HUDEP-2 (cell line): ENCODE data around the gene KIAA1191.
A peak's percentile ranks its signal among the peaks of the same experiment; 100 is the strongest.

Source experiments
- DNase-seq, 76 experiments: peaks; one replicate each; lab custom pipeline; 2025; ENCODE audit not compliant: unreplicated experiment in 76 of 76; lab: John Stamatoyannopoulos, UW

KIAA1191 gene

DNA sequence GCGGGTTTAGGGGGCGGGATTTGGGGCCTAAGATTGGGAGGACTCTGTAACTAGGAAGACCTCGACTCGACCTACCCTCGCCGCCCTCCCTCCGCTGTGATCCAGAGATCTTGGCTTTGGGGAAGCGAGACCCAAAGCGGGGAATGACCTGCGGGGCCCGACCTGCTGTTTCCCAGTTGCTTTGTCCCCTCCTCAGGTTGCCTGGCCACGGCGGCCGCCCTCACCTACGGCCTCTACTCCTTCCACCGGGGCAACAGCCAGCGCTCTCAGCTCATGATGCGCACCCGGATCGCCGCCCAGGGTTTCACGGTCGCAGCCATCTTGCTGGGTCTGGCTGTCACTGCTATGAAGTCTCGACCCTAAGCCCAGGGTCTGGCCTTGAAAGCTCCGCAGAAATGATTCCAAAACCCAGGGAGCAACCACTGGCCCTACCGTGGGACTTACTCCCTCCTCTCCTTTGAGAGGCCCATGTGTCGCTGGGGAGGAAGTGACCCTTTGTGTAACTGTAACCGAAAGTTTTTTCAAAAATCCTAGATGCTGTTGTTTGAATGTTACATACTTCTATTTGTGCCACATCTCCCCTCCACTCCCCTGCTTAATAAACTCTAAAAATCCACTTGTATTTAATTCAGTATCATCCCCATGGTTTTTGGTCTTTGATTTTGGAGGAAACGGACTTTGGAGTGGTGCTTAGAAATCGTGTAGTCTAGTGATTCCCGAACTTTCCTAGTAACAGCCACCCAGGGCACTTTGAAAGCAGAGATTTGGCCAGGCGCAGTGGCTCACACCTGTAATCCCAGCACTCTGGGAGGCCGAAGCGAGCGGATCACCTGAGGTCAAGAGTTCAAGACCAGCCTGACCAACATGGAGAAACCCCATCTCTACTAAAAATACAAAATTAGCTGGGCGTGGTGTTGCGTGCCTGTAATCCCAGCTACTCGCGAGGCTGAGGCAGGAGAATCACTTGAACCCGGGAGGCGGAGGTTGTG, 27.9 kb upstream of the KIAA1191 start:
- DNase-seq: peak in 9 of 76 experiments; percentile 55 to 77 (median 65)

DNA sequence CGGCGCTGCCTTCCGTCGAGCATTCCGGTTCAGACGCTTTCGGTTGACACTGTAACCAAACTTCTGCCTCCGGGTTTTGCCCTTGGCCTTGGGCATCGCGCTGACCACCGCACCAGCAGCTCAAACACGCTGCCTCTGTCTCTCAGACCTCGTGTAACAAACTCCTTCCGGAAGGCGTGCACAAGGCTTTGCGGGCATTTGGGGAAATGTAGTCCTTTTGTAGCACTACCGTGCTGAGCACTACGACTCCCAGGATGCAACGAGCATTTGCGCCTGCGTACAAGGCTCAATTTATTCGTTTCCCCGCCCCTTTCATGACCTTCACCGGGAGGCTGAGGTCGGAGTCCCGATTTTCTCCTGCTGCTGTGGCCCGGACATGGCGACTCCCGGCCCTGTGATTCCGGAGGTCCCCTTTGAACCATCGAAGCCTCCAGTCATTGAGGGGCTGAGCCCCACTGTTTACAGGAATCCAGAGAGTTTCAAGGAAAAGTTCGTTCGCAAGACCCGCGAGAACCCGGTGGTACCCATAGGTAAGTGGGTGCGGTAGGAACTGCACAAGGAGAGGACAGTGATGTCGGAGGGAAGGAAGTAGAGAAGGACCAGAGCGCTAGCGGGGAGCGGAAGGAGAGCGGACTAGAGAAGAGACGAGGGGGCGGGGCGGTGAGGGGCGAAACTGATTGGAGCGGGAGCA, 27.0 kb upstream of the KIAA1191 start, which contains the start of the genes HIGD2A and NOP16:
Gene HIGD2A, plus strand, starts transcription at position 308 of the 691 bp plus-strand sequence. Its CDS starts 69 bp downstream, at position 377.
Gene NOP16, minus strand, starts transcription at position 155 of the 691 bp plus-strand sequence. Its CDS starts 59 bp downstream, at position 96.
- peak; percentile 62 to 99 (median 96) for DNase-seq

DNA sequence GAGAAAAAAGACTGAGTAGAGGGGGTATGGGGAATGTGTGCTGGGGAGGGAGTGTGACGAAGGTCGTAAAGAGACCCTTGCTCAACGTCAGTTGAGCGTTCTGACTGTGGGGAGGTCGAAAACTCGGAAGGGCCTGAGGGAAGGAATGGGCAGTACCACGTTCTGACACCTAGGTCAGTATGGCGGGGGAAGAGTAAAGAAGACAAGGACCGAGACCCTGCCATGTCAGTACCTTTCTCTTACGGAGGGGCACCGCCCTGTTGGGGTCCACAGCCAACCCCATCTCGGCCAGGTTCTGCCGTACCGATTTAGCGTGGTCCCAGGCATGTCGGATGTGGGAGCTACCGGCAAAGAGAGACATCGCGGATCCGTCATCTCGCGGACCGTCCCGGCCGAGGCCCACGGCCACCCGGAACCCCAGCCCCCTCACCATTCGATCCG, 26.5 kb upstream of the KIAA1191 start:
- peak in 2 of 76 experiments; percentile 8 to 28 for DNase-seq

DNA sequence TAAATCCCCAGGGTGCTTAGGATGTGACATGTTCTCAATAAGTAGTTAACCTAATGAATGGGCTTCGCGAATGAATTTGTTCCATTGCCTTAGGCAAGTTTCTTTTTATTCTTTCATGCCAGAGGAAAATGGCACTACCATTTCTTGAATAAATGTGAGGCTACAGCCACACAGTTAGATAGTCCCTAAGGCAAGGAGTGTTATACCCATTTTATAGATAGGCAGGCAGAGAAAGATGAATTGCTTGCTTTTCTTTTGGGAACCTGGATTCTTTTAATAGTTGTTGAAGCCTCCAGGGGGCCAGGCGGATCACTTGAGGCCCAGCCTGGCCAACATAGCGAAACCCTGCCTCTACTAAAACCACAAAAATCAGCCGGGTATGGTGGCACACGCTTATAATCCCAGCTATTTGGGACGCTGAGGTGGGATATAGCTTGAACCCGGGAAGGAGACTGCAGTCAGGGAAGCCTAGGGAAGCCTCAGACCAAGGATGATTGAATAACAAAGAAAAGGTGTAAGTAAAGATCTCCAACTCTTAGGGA, 25.9 kb upstream of the KIAA1191 start:
- peak in 1 of 76 experiments; percentile 13 for DNase-seq

DNA sequence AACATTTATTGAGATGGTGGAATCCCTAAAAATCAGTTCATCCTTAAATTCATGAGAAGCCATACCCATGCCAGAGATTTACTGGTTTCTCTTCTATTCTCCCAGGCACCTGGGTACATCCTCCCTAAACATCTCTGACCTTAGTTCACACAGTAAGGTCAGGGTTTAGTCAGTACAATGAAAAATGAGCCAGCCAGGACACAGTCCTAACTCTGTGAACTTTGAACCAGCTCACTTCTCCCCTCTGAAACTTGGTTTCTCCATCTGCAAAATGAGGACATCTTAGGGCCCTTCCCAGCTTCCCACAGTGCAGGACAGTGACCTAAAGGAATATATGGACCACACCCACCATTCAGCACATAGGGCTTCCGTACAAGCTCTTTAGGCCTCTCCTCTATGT, 24.9 kb upstream of the KIAA1191 start:
- DNase-seq: no peak

DNA sequence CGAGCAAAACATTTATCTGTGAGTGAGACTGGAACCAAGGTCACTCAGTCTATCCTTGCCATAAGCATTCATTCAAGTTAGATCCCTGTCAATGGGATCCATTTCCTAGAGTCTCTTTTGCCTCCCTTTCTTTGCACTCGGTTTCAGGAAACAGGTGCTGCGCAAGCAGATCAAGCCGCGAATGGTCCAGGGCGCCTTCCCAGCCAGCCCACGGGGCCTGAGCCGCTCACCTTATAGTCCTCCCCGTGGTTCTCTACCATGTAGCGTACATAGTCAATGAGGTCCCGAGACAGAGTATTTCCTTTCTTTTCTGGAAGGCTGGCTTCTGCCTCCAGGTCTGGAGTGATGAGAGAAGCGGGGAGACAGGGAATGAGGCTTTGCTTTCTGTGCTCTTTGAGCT, 23.4 kb upstream of the KIAA1191 start:
- DNase-seq: no peak

DNA sequence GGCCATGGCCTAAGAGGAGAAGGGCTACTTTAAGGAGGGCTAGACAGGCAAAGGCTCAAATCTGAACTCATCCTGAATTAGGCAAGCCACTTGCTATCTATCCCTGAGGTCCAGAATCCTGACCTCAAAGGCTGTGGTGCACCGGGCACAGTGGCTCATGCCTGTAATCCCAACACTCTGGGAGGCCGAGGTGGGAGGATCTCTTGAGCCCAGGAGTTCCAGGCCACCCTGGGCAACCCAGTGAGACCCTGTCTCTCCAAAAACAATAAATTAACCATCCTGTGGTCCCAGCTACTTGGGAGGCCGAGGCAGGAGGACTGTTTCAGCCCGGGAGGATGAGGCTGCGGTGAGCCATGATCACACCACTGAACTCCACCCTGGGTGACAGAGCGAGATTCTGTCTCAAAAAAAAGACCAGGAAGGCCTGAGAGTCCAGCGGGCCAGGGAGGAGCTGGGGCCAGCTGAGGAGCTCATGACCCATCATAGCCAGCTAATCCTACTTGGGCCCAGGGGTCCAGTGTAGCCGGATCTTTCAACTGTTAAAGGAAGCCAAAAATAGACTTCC, 22.9 kb upstream of the KIAA1191 start:
- no peak for DNase-seq

DNA sequence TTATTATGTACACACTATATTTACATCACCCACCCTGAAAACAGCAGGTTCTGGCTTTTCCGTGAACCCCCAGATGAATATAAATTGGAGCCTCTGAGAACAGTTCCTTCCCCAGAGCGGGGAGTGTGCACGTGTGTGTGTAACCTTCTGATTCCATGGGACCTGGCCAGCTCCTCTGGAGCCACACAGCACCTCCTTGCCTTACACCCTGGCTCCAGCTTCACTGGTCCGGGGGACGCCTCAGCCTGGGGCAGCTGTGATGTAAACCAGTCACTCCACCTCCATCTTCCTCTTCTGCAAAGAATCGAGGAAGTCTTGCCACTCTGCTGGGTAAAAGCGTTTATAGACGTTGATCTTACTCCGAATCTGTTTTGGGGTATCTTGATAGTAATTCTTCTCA, 22.4 kb upstream of the KIAA1191 start:
- DNase-seq: no peak

DNA sequence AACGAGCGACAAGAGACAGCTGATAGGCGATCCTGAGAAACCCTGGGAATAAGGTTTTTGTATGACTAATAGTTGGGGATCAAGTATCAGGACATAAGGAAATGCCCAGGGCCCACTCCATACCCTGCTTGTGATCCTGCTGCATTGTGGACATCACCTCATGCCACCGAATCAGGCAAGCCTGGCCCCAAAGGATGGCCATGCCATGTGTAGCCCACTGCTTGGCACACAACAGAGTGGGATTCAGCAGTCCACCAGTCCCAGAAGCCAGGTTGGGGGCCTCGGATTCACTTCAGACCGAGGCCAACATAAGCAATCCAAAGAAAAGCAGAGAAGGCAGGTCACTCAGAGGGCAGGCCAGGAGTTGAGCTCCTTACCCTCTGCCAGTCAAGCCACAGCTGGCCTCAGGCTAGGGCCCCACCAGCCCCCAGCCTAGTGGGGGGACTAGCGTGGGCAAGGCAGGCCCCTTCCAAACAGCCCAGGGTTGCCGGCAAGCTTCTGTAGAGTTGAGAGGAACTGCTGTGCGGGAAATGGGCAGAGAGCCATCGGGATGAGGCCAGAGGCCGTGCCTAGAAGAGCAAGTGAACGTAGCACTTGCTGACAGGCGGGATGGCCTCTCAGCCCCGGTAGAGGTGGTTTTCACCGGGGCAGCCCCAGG, 21.8 kb upstream of the KIAA1191 start:
- no peak for DNase-seq

DNA sequence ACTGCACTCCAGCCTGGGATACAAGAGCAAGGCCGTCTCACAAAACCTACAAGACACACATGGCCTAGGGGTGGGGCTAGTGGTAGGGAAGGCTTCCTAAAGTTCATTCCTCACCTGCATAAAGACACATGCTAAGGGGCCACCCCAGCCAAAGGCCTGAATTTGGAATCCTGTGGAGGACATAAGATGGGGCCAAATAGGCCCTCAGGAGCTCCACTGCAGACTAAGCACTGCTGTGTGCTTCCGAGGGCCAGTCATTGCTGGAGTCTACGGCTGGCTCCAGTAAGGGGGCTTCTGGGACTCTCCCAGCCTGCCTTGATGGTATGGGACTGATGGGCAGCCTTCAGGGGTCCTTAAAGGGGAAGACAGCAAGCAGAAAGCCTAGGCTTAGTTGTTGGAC, 21.2 kb upstream of the KIAA1191 start:
- no peak for DNase-seq

DNA sequence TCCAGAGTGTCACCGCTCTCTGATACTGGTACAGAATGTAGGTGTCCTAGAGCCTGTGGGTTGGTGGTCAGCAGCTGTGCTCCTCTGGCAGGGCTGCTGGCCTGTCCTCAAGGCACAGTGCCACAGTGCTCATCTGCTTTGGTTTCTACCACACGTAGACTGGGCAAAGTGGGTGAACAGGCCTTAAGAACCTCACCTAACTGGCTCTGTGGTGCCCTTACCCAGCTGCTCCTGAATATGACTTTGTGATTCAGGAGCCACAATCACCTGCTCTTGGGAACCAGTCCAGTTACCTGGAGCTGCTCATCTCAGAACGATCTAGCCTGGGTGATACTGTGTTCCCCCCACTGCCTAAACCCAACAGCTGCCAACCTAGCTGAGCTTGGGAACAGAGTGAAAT, 20.4 kb upstream of the KIAA1191 start:
- DNase-seq: no peak

DNA sequence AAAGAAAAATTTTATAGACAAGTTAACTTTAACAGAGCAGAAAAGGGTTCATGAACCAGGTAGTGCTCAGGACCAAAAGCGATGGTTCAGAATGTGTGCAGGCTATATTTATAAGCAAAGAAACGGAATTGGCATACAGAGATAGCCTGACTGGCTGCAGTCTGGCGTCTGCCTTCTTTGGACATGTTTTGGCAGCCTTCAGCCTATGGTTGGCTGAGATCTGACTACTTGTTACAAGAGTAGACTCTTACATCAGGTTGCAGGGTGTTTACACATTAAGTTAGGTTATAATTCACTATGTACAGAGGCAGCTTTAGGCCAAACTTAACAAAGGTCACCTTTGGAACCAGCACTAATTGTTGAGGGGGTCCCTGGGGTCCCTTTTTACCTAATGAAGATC, 19.9 kb upstream of the KIAA1191 start:
- no peak for DNase-seq

DNA sequence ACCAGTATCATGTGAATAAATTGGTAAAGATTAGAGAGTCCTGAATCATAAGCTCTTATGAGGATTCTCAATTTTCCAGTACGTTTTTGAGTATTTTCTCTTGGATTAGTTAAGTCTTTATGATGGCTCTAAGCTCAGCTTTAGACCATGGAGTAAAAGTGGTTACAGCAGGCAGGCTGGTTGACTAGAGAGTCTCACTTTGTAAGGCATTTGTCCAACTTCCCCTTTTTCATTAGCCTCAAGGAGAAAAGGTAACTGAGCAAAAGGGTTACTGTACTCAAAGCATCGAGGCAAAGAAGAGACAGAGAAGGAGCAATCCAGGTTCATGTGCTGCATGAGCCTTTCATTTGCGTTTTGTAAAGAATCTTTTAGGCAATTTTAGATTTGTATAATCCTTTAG, 18.3 kb upstream of the KIAA1191 start:
- DNase-seq: no peak

DNA sequence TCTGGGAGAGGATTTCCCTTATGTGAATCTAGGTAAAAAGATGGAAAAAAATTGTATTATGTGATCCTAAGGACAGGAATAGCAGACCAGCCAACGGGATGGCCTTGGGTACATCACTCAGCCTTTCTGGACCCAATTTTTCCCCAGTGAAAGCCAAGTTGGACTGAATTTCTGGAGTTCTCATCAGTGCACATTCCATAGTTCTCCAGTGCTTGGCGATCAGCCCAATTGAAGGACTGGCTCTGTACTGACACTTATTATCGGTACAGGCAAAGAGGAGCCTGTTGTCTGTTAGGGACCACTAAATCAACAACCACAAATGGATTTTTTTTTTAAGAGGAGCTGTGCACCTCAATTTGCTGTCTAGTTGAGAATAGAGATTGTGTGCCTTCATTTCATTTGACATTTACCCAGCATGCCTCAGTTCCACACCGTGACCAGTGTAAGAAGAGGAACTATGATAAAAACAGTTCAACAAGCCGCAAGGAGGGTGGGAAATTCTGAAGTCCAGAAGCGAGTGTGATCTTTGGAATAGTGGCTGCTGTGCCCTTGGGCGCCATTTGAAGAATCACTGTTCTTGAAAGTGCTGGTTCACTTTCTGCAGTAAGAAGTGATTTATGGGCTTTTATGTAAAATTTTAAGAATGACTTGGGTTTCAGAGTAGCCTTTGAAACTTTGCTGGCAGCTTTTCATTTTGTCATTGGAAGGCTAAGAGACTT, 11.7 kb upstream of the KIAA1191 start:
- DNase-seq: no peak

DNA sequence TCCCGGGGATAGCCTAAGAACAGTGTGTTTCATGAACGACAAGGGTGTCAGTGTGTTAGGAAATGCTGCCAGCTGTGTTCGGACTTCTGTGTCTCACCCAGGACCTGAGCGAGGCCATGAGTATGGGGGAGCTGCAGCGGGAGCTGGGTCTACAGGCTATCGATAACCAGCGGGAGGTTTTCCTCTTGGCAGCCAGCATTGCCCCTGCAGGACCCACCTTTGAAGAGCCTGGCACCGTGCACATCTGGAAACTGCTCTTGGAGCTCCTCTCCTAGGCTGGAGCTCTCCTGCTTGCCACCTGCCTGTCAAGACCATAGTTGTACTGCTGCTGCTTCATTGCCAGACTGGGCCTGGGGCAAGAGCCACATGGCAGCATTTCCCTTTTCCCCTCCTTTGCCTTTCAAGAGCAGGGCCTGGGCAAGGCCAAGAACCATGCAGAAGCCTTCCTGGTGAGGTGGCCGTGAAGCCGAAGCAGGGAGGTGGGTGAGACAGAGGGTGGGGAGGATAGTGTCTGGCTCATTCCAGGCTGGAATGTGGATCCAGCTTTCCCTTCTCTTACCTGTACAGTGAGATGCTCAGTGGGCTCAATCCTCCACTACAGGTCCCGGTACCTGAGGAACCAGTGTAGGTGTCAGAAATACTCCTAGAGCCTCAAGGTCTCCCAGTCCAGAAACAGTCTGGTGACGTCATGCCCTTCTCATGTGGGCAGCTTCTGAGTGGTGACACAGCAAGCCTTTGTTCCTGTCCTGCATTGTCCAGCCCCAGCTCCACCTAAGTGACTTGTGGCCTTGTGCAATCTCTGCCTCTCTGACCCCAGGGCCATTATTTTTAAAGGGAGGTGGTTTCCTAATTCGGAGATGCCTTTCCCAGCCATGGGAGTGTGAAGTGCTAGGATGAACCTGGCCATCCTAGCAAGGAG, 10.3 kb upstream of the KIAA1191 start:
- DNase-seq: no peak

DNA sequence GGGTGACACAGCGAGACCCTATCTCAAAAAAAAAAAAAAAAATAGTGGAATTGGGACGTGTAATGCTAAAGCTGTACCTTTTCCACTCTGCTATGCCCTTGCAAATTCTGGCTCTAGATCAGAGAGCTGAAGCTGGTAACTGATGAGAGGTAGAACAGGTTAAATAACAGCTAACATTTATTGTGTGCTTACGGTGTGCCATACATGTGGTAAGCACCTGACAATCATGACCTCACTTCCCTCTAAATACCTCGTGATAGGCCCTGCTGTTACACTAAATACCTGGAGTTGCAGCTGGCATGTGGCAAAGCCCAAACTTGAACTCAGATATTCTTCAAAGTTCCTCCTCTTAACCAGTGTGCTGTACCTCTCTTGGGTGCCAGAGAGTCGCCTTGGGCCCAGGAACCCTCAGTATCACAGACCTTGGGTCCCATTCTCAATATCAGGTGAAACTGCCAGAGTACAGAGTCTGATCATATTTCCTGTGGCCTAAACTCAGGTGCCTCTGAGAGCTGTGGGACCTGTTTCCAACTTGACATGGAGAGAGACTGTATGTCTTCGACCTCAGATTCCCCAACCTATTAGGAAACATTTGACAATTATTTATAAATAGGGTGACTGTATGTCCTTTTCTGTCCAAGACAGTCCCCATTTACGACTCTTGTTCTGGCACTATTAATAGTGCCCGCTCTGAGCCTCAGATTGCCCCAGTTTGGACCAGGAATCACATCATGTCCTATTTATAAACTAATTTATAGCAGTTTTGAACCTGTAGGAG, 8.6 kb upstream of the KIAA1191 start:
- no peak for DNase-seq

DNA sequence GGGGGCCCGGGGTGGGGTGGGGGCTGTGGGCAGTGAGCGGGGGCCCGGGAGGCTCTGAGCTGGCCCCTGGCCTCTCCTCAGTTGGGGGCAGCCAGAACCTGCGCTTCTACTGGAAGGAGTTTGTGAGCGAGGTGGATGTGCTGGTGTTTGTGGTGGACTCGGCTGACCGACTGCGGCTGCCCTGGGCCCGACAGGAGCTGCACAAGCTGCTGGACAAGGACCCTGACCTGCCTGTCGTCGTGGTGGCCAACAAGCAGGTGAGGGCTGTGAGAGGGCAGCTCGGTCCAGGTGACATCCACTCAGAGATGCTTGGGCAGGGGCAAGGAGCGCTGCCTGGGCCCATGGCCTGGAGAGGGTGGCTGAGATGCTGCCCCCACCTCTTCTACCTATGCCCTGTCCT, 7.2 kb upstream of the KIAA1191 start:
- no peak for DNase-seq
